Measurements from ENCODE around the gene SUPT16H.
A peak's percentile ranks its signal among the peaks of the same experiment; 100 is the strongest.
"Not testable (repeated sequence)": the region's sequence is repeated elsewhere in the genome, so short reads cannot be mapped to it uniquely, and the experiment has no call there.

Gene SUPT16H

GRCh38 chr14:21311614-21312013 is 72.2 kb downstream of the SUPT16H start:
- Histone ChIP-seq H3K27ac (no peak overlapping the region), H3K4me3 (no peak overlapping the region)
- no peak for DNase-seq (ENCODE audit: low spot score)
- TF ChIP-seq CTCF (IDR thresholded peaks at IDR 0.05): no peak

- Histone ChIP-seq H3K4me3 (no peak overlapping the region), H3K27ac (no peak overlapping the region)
- TF ChIP-seq CTCF (IDR thresholded peaks at IDR 0.05): no peak
- DNase-seq (ENCODE audit: low spot score): no peak
These were observed 73.9 kb downstream of the SUPT16H start for GRCh38 chr14:21309956-21310355.

- no peak for TF ChIP-seq CTCF (IDR thresholded peaks at IDR 0.05)
- Histone ChIP-seq H3K4me3 (peak overlapping the region; percentile 52), H3K27ac (no peak overlapping the region)
- DNase-seq (ENCODE audit: low spot score): no peak
These were observed 74.6 kb downstream of the SUPT16H start for GRCh38 chr14:21309238-21309636.

GRCh38 chr14:21308479-21309237 is 75.2 kb downstream of the SUPT16H start:
- DNase-seq (ENCODE audit: low spot score): peak; percentile 74
- TF ChIP-seq CTCF (IDR thresholded peaks at IDR 0.05): no peak
- H3K4me3 ChIP-seq: peak overlapping the region; percentile 52
- H3K27ac ChIP-seq: no peak overlapping the region

- H3K27ac ChIP-seq: no peak overlapping the region
- H3K4me3 ChIP-seq: peak overlapping the region; percentile 52
- no peak for DNase-seq (ENCODE audit: low spot score)
- TF ChIP-seq CTCF (IDR thresholded peaks at IDR 0.05): no peak
These were observed 75.7 kb downstream of the SUPT16H start for GRCh38 chr14:21308132-21308478.

GRCh38 chr14:21307637-21308036 is 76.2 kb downstream of the SUPT16H start:
- no peak for TF ChIP-seq CTCF (IDR thresholded peaks at IDR 0.05)
- Histone ChIP-seq H3K27ac (no peak overlapping the region), H3K4me3 (no peak overlapping the region)
- no peak for DNase-seq (ENCODE audit: low spot score)

GRCh38 chr14:21302836-21303140 is 81.0 kb downstream of the SUPT16H start:
- H3K27ac ChIP-seq; DNase-seq (ENCODE audit: low spot score); H3K4me3 ChIP-seq: not testable (repeated sequence)

All from coronary artery (tissue), 2 donors.